OCI-LY1 (cell line): ENCODE data around the gene FGF4.

ENCODE experiments used
- H2AFZ ChIP-seq: fragments of 200-600 bp; sonication (generic), shearing (Covaris generic); 2 replicates; pipeline ENCODE4 v1.6.0; 2014; ENCODE audit warnings: antibody characterized with exemption, mild to moderate bottlenecking, low read length
- H3F3A ChIP-seq: fragments of 200-600 bp; sonication (generic), shearing (Covaris generic); 2 replicates; pipeline ENCODE4 v1.6.0; 2014; ENCODE audit warnings: mild to moderate bottlenecking, antibody characterized with exemption, low read length, moderate library complexity; ENCODE audit not compliant: insufficient read depth
- H3K27ac ChIP-seq: fragments of 200-600 bp; sonication (generic); 2 replicates; pipeline ENCODE4 v1.5.1; 2014; ENCODE audit warnings: low read length, mixed run types, mild to moderate bottlenecking, low read depth; ENCODE audit not compliant: poor library complexity, severe bottlenecking
- H3K27me3 ChIP-seq: fragments of 200-600 bp; sonication (generic); 2 replicates; pipeline ENCODE4 v1.6.0; 2014; ENCODE audit warnings: antibody characterized with exemption, mild to moderate bottlenecking, low read length, moderate library complexity; ENCODE audit not compliant: insufficient read depth
- H3K36me3 ChIP-seq: fragments of 200-600 bp; sonication (generic); 2 replicates; pipeline ENCODE4 v1.6.1; 2014; ENCODE audit warnings: mild to moderate bottlenecking, antibody characterized with exemption, low read length, moderate library complexity, mixed read lengths; ENCODE audit not compliant: insufficient read depth
- H3K4me1 ChIP-seq: fragments of 200-600 bp; sonication (generic); 2 replicates; pipeline ENCODE4 v1.5.1; 2014; ENCODE audit warnings: mild to moderate bottlenecking, low read length, moderate library complexity; ENCODE audit not compliant: insufficient read depth, severe bottlenecking
- H3K4me2 ChIP-seq: fragments of 200-600 bp; sonication (generic), shearing (Covaris generic); 2 replicates; pipeline ENCODE4 v1.6.1; 2014; ENCODE audit warnings: low read length
- H3K4me3 ChIP-seq: fragments of 200-600 bp; sonication (generic); 2 replicates; pipeline ENCODE4 v1.5.1; 2014; ENCODE audit warnings: low read length, low read depth, mild to moderate bottlenecking, mixed read lengths; ENCODE audit not compliant: poor library complexity, severe bottlenecking
- H3K79me2 ChIP-seq: fragments of 200-600 bp; shearing (Covaris generic); 2 replicates; pipeline ENCODE4 v1.6.1; 2016; ENCODE audit warnings: mixed run types, low read length, mixed read lengths; ENCODE audit not compliant: insufficient read depth
- H3K9ac ChIP-seq: fragments of 200-600 bp; sonication (generic), shearing (Covaris generic); 2 replicates; pipeline ENCODE4 v1.6.1; 2014; ENCODE audit warnings: mild to moderate bottlenecking, low read length, mixed read lengths
- H3K9me2 ChIP-seq: fragments of 200-600 bp; sonication (generic), shearing (Covaris generic); 2 replicates; pipeline ENCODE4 v1.6.1; 2014; ENCODE audit warnings: low read depth, mild to moderate bottlenecking, low read length, mixed read lengths
- H3K9me3 ChIP-seq: fragments of 200-600 bp; shearing (Covaris generic); 2 replicates; pipeline ENCODE4 v1.6.1; 2014; ENCODE audit warnings: low read length, mixed read lengths
- H4K20me1 ChIP-seq: fragments of 200-600 bp; sonication (generic), shearing (Covaris generic); 2 replicates; pipeline ENCODE4 v1.6.0; 2016; ENCODE audit warnings: mild to moderate bottlenecking, low read length; ENCODE audit not compliant: insufficient read depth
- EZH2 ChIP-seq: fragments of 200-600 bp; sonication (generic), shearing (Covaris generic); IDR thresholded peaks from 2 replicates; pipeline ENCODE4 v1.8.0; 2017; ENCODE audit warnings: borderline replicate concordance, mixed run types, mild to moderate bottlenecking, antibody characterized with exemption, low read length, moderate library complexity, mixed read lengths
- TF ChIP-seq, protein P1 (sequence below): fragments of 200-600 bp; sonication (generic), shearing (Covaris generic); IDR thresholded peaks from 2 replicates; pipeline ENCODE4 v1.5.1; 2017; ENCODE audit warnings: mild to moderate bottlenecking, antibody characterized with exemption, low read length, moderate library complexity, mixed read lengths

Gene FGF4

GRCh38 chr11:69814411-69814810 lies 39.3 kb upstream of the FGF4 start:
- Histone ChIP-seq H3K79me2 (no peaks in the 10 kb centered on the region), H3K27me3 (no peaks in the 10 kb centered on the region)

GRCh38 chr11:69813839-69814238 lies 38.7 kb upstream of the FGF4 start:
- Histone ChIP-seq H3K9ac (no peak overlapping the region), H3K4me3 (no peak overlapping the region), H3K27ac (no peak overlapping the region), H2AFZ (no peak overlapping the region), H3K27me3 (no peaks in the 10 kb centered on the region), H3K4me2 (no peak overlapping the region), H3K4me1 (no peaks in the 10 kb centered on the region), H3K9me2 (no peaks in the 10 kb centered on the region), H3K79me2 (no peaks in the 10 kb centered on the region), H3K9me3 (no peaks in the 10 kb centered on the region), H4K20me1 (no peaks in the 10 kb centered on the region), H3K36me3 (no peaks in the 10 kb centered on the region), H3F3A (no peaks in the 10 kb centered on the region)
- TF ChIP-seq EZH2, result no peak

More at GRCh38 chr11:69814411-69814810, 39.3 kb upstream of the FGF4 start:
- H3K27ac ChIP-seq, result no peak overlapping the region
- H3K4me1 ChIP-seq, result no peaks in the 10 kb centered on the region
- no peak overlapping the region for H3K9ac ChIP-seq
- H3K9me3 ChIP-seq, result no peaks in the 10 kb centered on the region
- H3K4me2 ChIP-seq, result no peak overlapping the region
- no peaks in the 10 kb centered on the region for H3K36me3 ChIP-seq
- H3K9me2 ChIP-seq, result no peaks in the 10 kb centered on the region
- H2AFZ ChIP-seq, result no peak overlapping the region
- TF ChIP-seq EZH2, result no peak
- no peaks in the 10 kb centered on the region for H3F3A ChIP-seq
- H4K20me1 ChIP-seq, result no peaks in the 10 kb centered on the region
- no peak overlapping the region for H3K4me3 ChIP-seq

DNA sequence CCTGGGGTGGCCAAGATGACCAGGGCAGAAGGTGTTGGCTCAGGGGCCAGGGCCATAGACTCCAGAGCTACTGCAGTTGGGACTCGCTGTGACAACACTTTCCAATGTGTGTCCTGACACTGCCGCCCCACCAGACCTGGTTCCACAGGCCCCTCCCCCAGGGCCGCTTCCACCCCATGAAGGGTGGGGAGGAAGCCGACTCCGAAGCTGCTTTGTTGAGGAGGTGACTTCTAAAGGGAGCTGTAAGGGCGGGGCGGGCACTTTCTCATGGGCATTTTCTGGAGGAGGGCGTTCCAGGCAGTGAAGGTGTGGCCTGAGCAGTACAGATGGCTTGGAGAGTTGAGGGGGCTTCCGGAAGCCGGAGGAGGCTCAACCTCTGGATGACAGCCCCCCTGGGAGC lies 37.8 kb upstream of the FGF4 start:
- no peak for TF ChIP-seq EZH2
- TF ChIP-seq, protein P1, sequence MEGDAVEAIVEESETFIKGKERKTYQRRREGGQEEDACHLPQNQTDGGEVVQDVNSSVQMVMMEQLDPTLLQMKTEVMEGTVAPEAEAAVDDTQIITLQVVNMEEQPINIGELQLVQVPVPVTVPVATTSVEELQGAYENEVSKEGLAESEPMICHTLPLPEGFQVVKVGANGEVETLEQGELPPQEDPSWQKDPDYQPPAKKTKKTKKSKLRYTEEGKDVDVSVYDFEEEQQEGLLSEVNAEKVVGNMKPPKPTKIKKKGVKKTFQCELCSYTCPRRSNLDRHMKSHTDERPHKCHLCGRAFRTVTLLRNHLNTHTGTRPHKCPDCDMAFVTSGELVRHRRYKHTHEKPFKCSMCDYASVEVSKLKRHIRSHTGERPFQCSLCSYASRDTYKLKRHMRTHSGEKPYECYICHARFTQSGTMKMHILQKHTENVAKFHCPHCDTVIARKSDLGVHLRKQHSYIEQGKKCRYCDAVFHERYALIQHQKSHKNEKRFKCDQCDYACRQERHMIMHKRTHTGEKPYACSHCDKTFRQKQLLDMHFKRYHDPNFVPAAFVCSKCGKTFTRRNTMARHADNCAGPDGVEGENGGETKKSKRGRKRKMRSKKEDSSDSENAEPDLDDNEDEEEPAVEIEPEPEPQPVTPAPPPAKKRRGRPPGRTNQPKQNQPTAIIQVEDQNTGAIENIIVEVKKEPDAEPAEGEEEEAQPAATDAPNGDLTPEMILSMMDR, result no peak
- Histone ChIP-seq H3K9me2 (no peaks in the 10 kb centered on the region), H3K27me3 (no peaks in the 10 kb centered on the region), H3K4me3 (no peak overlapping the region), H2AFZ (no peak overlapping the region), H3K27ac (no peak overlapping the region), H3K79me2 (no peaks in the 10 kb centered on the region), H3K9me3 (no peaks in the 10 kb centered on the region), H4K20me1 (no peaks in the 10 kb centered on the region), H3K9ac (no peak overlapping the region), H3F3A (no peaks in the 10 kb centered on the region), H3K4me2 (no peak overlapping the region), H3K4me1 (no peaks in the 10 kb centered on the region), H3K36me3 (no peaks in the 10 kb centered on the region)

DNA sequence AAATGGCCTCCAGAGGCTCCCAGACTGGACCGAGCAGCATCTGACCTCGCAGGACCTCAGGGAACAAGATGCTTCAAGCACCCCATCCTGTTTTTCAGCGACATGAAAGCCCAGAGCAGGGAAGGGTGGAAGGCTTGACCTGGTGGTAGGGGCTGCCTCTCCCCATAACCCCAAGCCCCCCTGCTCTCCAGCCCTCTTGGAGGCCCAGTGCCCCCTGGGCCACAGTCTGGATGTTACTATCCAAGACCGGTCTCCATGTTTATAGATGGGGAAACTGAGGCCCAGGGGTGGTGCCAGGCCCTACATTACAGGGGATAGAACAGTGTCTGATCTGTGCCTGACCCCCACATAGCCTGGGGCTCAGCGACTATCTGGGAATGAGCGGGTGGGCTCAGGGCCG lies 37.1 kb upstream of the FGF4 start:
- Histone ChIP-seq H3K27ac (no peak overlapping the region), H2AFZ (no peak overlapping the region), H3K9me3 (no peaks in the 10 kb centered on the region), H3K79me2 (no peaks in the 10 kb centered on the region), H3F3A (no peaks in the 10 kb centered on the region), H3K4me1 (no peaks in the 10 kb centered on the region), H3K9me2 (no peaks in the 10 kb centered on the region), H3K36me3 (no peaks in the 10 kb centered on the region), H3K9ac (no peak overlapping the region), H4K20me1 (no peaks in the 10 kb centered on the region), H3K27me3 (no peaks in the 10 kb centered on the region), H3K4me2 (no peak overlapping the region), H3K4me3 (no peak overlapping the region)
- TF ChIP-seq EZH2, result no peak
- TF ChIP-seq, protein P1, result no peak
